OCI-LY3 (cell line): ENCODE data around the gene ELAVL1.
"Not testable (repeated sequence)": the region's sequence is repeated elsewhere in the genome, so short reads cannot be mapped to it uniquely, and the experiment has no call there.

Experiments
- H2AFZ ChIP-seq: fragments of 200-600, 300-600 bp; shearing (Covaris generic); 2 replicates; pipeline ENCODE4 v1.6.0; 2014; ENCODE audit warnings: antibody characterized with exemption, low read depth, low read length
- H3K27ac ChIP-seq: fragments of 200-600, 300-600 bp; sonication (generic); 2 replicates; pipeline ENCODE4 v1.5.1; 2014; ENCODE audit warnings: mild to moderate bottlenecking, low read length, moderate library complexity, mixed read lengths
- H3K27me3 ChIP-seq: fragments of 200-600, 300-600 bp; sonication (generic); 2 replicates; pipeline ENCODE4 v1.6.1; 2014; ENCODE audit warnings: low read depth, low read length, mixed read lengths
- H3K36me3 ChIP-seq: fragments of 200-600, 300-600 bp; sonication (generic); replicated peaks from 2 replicates; pipeline ENCODE3; 2014; ENCODE audit warnings: low read depth, low read length, mixed read lengths
- H3K4me1 ChIP-seq: fragments of 300-600, 200-600 bp; sonication (generic); 2 replicates; pipeline ENCODE4 v1.6.1; 2014; ENCODE audit warnings: low read length, mixed read lengths
- H3K4me2 ChIP-seq: fragments of 200-600, 300-600 bp; sonication (generic); 2 replicates; pipeline ENCODE4 v1.6.1; 2014; ENCODE audit warnings: low read length, mixed read lengths
- H3K4me3 ChIP-seq: fragments of 300-600, 200-600 bp; sonication (generic); 2 replicates; pipeline ENCODE4 v1.5.1; 2014; ENCODE audit warnings: antibody characterized with exemption, mild to moderate bottlenecking, low read length, moderate library complexity
- H3K79me2 ChIP-seq: fragments of 300-600, 200-600 bp; shearing (Covaris generic); 2 replicates; pipeline ENCODE4 v1.6.1; 2014; ENCODE audit warnings: mild to moderate bottlenecking, low read length, mixed read lengths
- H3K9ac ChIP-seq: fragments of 300-600, 200-600 bp; shearing (Covaris generic); 2 replicates; pipeline ENCODE4 v1.6.0; 2014; ENCODE audit warnings: mild to moderate bottlenecking, low read length, moderate library complexity
- H3K9me3 ChIP-seq: fragments of 200-600, 300-600 bp; shearing (Covaris generic); 2 replicates; pipeline ENCODE4 v1.6.1; 2014; ENCODE audit warnings: low read length, mixed read lengths; ENCODE audit not compliant: insufficient read depth
- H4K20me1 ChIP-seq: fragments of 200-600, 300-600 bp; sonication (generic); 2 replicates; pipeline ENCODE4 v1.6.1; 2016; ENCODE audit warnings: low read length, mixed read lengths; ENCODE audit not compliant: insufficient read depth
- CTCF ChIP-seq: fragments of 200-600, 300-600 bp; sonication (generic); IDR thresholded peaks from 2 replicates; pipeline ENCODE4 v1.5.1; 2014; ENCODE audit warnings: antibody characterized with exemption, low read length, low read depth
- EZH2phosphoT487 ChIP-seq: fragments of 200-600 bp; shearing (Covaris generic); IDR thresholded peaks from 2 replicates; pipeline ENCODE4 v1.6.1; 2018; ENCODE audit warnings: antibody characterized with exemption, mixed run types, low read depth

The ELAVL1 gene

GRCh38 chr19:8025316-8025715, 19.9 kb upstream of the ELAVL1 start:
- no peaks in the 10 kb centered on the region for H3K36me3 ChIP-seq
- no peak overlapping the region for H3K27ac ChIP-seq
- no peak overlapping the region for H3K4me3 ChIP-seq
- no peak overlapping the region for H3K4me2 ChIP-seq
- TF ChIP-seq CTCF (no peak), EZH2phosphoT487 (no peak)
- no peak overlapping the region for H3K9ac ChIP-seq
- H3K4me1 ChIP-seq: no peaks in the 10 kb centered on the region
- no peaks in the 10 kb centered on the region for H3K79me2 ChIP-seq
- H2AFZ ChIP-seq: no peak overlapping the region
- no peaks in the 10 kb centered on the region for H3K9me3 ChIP-seq
- no peaks in the 10 kb centered on the region; the same call in 1 of the 2 replicates for H4K20me1 ChIP-seq
- H3K27me3 ChIP-seq: no peaks in the 10 kb centered on the region

- not testable (repeated sequence) for H4K20me1 ChIP-seq, H3K27me3 ChIP-seq, H3K27ac ChIP-seq, H3K36me3 ChIP-seq, H3K79me2 ChIP-seq, H3K9ac ChIP-seq, H3K4me1 ChIP-seq, H3K4me3 ChIP-seq, H2AFZ ChIP-seq, H3K9me3 ChIP-seq, H3K4me2 ChIP-seq
Observed at GRCh38 chr19:8024256-8024655, 18.8 kb upstream of the ELAVL1 start.

GRCh38 chr19:8023371-8023770, 17.9 kb upstream of the ELAVL1 start:
- Histone ChIP-seq H3K9me3 (no peaks in the 10 kb centered on the region), H3K4me3 (no peak overlapping the region), H3K4me2 (no peak overlapping the region), H3K79me2 (no peaks in the 10 kb centered on the region), H4K20me1 (no peaks in the 10 kb centered on the region; the same call in 1 of the 2 replicates), H3K9ac (no peak overlapping the region), H3K27me3 (no peaks in the 10 kb centered on the region), H3K36me3 (no peaks in the 10 kb centered on the region), H2AFZ (no peak overlapping the region), H3K4me1 (no peaks in the 10 kb centered on the region), H3K27ac (no peak overlapping the region)
- TF ChIP-seq CTCF (no peak), EZH2phosphoT487 (no peak)

- Histone ChIP-seq H3K9me3 (no peaks in the 10 kb centered on the region), H3K79me2 (no peaks in the 10 kb centered on the region), H3K27ac (no peak overlapping the region), H3K36me3 (no peaks in the 10 kb centered on the region), H3K9ac (no peak overlapping the region), H4K20me1 (no peaks in the 10 kb centered on the region; the same call in 1 of the 2 replicates), H3K4me1 (peaks cover 5% of the 10 kb centered on the region; the same call in 1 of the 2 replicates), H2AFZ (no peak overlapping the region), H3K4me2 (no peak overlapping the region), H3K4me3 (no peak overlapping the region), H3K27me3 (no peaks in the 10 kb centered on the region)
- TF ChIP-seq EZH2phosphoT487: no peak
- no peak for TF ChIP-seq CTCF
Observed at GRCh38 chr19:8022275-8022674, 16.8 kb upstream of the ELAVL1 start.

GRCh38 chr19:8021374-8021773, 15.9 kb upstream of the ELAVL1 start:
- H3K27ac ChIP-seq: no peak overlapping the region
- H3K27me3 ChIP-seq: no peaks in the 10 kb centered on the region
- no peak for TF ChIP-seq EZH2phosphoT487
- no peak for TF ChIP-seq CTCF
- no peaks in the 10 kb centered on the region for H3K36me3 ChIP-seq
- H2AFZ ChIP-seq: no peak overlapping the region
- no peaks in the 10 kb centered on the region for H3K9me3 ChIP-seq
- H3K4me3 ChIP-seq: no peak overlapping the region
- no peaks in the 10 kb centered on the region for H3K79me2 ChIP-seq
- H3K4me2 ChIP-seq: no peak overlapping the region
- H3K9ac ChIP-seq: no peak overlapping the region
- H3K4me1 ChIP-seq: peaks cover 5% of the 10 kb centered on the region; the same call in 1 of the 2 replicates
- no peaks in the 10 kb centered on the region; the same call in 1 of the 2 replicates for H4K20me1 ChIP-seq
